Mucosa of stomach (tissue), 1 donor: Measurements from ENCODE around the gene BCAR3.
"Not testable (repeated sequence)": the region's sequence is repeated elsewhere in the genome, so short reads cannot be mapped to it uniquely, and the experiment has no call there.

Experiments used
- H3K27me3 ChIP-seq: one replicate; pipeline ENCODE4 v1.7.0; 2013; ENCODE audit warnings: mild to moderate bottlenecking, low read length; ENCODE audit not compliant: control insufficient read depth, insufficient read depth
- H3K36me3 ChIP-seq: one replicate; pipeline ENCODE4 v1.7.0; 2013; ENCODE audit warnings: low read length; ENCODE audit not compliant: control insufficient read depth, insufficient read depth
- H3K4me1 ChIP-seq: one replicate; pipeline ENCODE4 v1.7.0; 2013; ENCODE audit warnings: mild to moderate bottlenecking, low read length; ENCODE audit not compliant: control insufficient read depth, insufficient read depth
- H3K4me3 ChIP-seq: one replicate; pipeline ENCODE4 v1.7.0; 2013; ENCODE audit warnings: low read length
- H3K9ac ChIP-seq: one replicate; pipeline ENCODE4 v1.7.0; 2013; ENCODE audit warnings: mild to moderate bottlenecking, low read length, moderate library complexity
- H3K9me3 ChIP-seq: one replicate; pipeline ENCODE4 v1.7.0; 2013; ENCODE audit warnings: mild to moderate bottlenecking, low read length, moderate library complexity; ENCODE audit not compliant: control insufficient read depth
- donor health status: Pancreatic carcinoma.

Gene BCAR3

GRCh38 chr1:93566227-93566626 lies 115.4 kb downstream of the BCAR3 start:
- Histone ChIP-seq H3K27me3 (no peaks in the 10 kb centered on the region), H3K9me3 (no peaks in the 10 kb centered on the region)

GRCh38 chr1:93565496-93566206 lies 116.0 kb downstream of the BCAR3 start:
- peaks cover 4% of the 10 kb centered on the region for H3K36me3 ChIP-seq
- no peak overlapping the region for H3K4me3 ChIP-seq
- H3K9me3 ChIP-seq = no peaks in the 10 kb centered on the region
- no peak overlapping the region for H3K9ac ChIP-seq
- no peaks in the 10 kb centered on the region for H3K27me3 ChIP-seq
- peaks cover 12% of the 10 kb centered on the region for H3K4me1 ChIP-seq

More at GRCh38 chr1:93566227-93566626, 115.4 kb downstream of the BCAR3 start:
- H3K36me3 ChIP-seq = peaks cover 4% of the 10 kb centered on the region
- no peak overlapping the region for H3K4me3 ChIP-seq
- no peak overlapping the region for H3K9ac ChIP-seq
- peaks cover 12% of the 10 kb centered on the region for H3K4me1 ChIP-seq

DNA sequence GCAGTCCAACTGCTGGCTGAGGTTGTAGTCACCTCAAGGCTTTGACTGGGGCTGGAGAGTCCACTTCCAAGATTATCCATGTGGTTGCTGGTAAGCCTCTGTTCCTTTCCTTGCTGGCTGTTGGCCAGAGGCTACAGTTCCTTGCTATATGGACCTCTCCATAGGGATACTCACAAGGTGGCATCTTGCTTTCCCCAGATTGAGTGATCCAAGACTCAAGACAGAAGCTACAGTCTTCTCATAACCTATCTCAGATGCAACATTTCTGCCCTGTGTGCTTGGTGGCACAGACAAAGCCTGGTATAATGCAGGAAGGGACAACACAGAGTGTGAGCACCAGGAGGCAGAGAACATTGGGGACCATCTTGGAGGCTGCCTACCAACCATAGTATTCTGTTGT lies 121.9 kb downstream of the BCAR3 start:
- Histone ChIP-seq H3K27me3 (no peaks in the 10 kb centered on the region), H3K4me1 (peaks cover 17% of the 10 kb centered on the region), H3K4me3 (no peak overlapping the region), H3K9me3 (no peaks in the 10 kb centered on the region), H3K36me3 (peaks cover 4% of the 10 kb centered on the region), H3K9ac (no peak overlapping the region)

DNA sequence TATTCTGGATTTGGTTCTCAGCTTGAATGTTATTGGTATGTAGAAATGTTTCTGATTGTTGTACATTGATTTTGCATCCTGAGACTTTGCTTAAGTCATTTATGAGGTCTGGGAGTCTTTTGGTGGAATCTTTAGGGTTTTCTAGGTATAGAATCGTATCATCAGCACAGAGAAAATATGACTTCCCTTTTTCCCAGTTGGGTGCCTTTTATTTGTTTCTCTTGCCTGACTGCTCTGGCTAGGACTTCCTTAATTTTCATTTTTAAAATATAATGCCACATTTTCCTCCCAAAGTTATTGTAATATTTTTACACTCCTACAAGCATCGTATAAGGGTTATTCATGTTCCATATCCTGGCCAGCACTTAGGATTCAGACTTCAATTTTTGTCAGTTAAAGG lies 122.6 kb downstream of the BCAR3 start:
- H3K9ac ChIP-seq = no peak overlapping the region
- no peaks in the 10 kb centered on the region for H3K9me3 ChIP-seq
- peaks cover 22% of the 10 kb centered on the region for H3K4me1 ChIP-seq
- H3K36me3 ChIP-seq = peaks cover 4% of the 10 kb centered on the region
- H3K27me3 ChIP-seq = no peaks in the 10 kb centered on the region
- H3K4me3 ChIP-seq = no peak overlapping the region

DNA sequence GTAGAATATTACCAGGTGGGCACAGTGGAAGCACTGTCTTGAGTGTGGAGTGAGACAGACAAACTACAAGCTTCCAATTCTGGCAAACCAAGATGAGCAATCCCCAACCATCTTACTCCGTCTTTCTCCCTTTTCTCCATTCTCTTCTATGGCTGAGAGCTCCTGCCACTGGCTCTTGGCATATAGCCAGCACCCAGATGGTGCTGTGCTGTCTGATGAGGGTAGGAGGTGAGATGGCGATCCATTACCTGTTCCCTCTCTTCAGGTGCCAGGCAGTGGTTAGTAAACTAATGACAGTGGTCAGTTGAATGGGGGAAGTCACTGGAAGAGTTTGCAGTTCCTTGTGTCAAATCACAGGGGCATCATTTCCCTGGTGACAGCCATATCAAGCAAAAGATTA lies 125.3 kb downstream of the BCAR3 start:
- no peaks in the 10 kb centered on the region for H3K9me3 ChIP-seq
- H3K4me3 ChIP-seq = no peak overlapping the region
- no peak overlapping the region for H3K9ac ChIP-seq
- no peaks in the 10 kb centered on the region for H3K27me3 ChIP-seq
- H3K36me3 ChIP-seq = peaks cover 4% of the 10 kb centered on the region
- peaks cover 44% of the 10 kb centered on the region for H3K4me1 ChIP-seq

DNA sequence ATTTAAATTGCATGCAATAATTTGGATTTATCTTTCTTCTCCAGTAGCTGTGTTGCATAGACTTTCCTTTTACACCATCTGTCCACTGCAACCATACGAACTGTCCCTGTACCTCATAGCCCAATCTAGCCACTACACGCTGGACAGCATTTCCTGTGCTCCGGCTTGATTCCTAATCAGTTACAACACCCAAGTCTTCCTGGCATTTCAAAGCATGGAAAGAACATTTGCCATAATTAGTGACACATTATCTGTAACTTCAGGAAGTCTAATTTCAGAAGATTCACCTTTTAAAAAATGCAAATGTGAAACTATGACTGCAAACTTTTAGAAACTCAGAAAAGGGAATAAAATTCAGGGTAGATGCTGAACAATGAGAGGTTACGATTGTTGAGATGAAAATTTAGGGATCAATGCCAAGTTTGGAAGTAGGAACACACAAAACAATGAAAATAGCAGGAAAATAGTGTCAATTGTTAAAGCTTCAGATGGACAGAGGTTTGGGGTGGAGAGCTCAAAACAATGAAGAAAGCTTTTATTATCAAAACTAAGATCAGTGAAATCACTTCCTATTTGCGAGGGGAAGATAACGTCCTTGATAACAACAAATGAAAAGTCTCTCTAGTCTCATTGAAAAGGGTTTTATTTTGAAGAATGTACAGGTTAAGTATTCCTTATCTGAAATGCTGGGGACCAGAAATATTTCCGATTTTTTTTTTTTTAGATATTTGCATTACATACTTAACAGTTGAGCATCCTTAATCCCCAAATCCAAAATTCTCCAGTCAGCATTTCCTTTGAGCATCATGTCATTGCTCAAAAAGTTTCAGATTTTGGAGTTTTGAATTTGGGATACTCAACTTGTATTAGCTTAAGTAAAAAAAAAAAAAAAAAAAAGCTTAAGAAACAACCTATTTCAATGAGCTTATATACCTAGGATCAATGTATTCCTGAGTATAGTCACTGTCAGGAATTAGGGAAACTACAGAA lies 126.5 kb downstream of the BCAR3 start:
- H3K9me3 ChIP-seq = no peaks in the 10 kb centered on the region
- no peaks in the 10 kb centered on the region for H3K27me3 ChIP-seq
- no peak overlapping the region for H3K9ac ChIP-seq
- no peak overlapping the region for H3K4me3 ChIP-seq
- peaks cover 44% of the 10 kb centered on the region for H3K4me1 ChIP-seq
- peaks cover 4% of the 10 kb centered on the region for H3K36me3 ChIP-seq

GRCh38 chr1:93553886-93554490 lies 127.6 kb downstream of the BCAR3 start:
- H3K36me3 ChIP-seq, H3K27me3 ChIP-seq, H3K9me3 ChIP-seq, H3K4me3 ChIP-seq, H3K9ac ChIP-seq: not testable (repeated sequence)
- peaks cover 44% of the 10 kb centered on the region for H3K4me1 ChIP-seq

GRCh38 chr1:93552741-93553455 lies 128.7 kb downstream of the BCAR3 start:
- no peaks in the 10 kb centered on the region for H3K36me3 ChIP-seq
- H3K27me3 ChIP-seq = no peaks in the 10 kb centered on the region
- H3K9me3 ChIP-seq = no peaks in the 10 kb centered on the region
- H3K4me3 ChIP-seq = no peak overlapping the region
- H3K9ac ChIP-seq = no peak overlapping the region
- H3K4me1 ChIP-seq = peaks cover 44% of the 10 kb centered on the region

DNA sequence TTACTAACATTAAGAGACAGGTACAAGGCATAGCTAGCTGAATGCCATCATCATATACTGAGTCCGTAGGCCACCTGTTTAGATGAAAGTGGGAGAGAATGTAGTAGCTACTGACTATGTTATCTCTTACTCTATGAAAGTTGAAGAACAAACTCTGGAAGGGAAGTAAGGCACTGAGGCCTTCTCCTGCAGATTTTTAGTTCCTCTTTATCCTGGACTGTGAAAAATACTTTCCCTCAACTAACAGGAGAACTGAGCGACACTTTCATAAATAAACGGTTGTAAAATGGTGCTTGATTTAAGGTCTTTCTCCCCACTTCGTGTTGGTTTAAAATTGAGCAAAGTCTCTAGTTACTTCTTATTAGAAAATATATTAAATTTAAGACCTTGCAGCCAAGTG lies 131.8 kb downstream of the BCAR3 start:
- Histone ChIP-seq H3K9ac (no peak overlapping the region), H3K4me1 (peaks cover 29% of the 10 kb centered on the region), H3K27me3 (no peaks in the 10 kb centered on the region), H3K9me3 (no peaks in the 10 kb centered on the region), H3K4me3 (no peak overlapping the region), H3K36me3 (no peaks in the 10 kb centered on the region)

DNA sequence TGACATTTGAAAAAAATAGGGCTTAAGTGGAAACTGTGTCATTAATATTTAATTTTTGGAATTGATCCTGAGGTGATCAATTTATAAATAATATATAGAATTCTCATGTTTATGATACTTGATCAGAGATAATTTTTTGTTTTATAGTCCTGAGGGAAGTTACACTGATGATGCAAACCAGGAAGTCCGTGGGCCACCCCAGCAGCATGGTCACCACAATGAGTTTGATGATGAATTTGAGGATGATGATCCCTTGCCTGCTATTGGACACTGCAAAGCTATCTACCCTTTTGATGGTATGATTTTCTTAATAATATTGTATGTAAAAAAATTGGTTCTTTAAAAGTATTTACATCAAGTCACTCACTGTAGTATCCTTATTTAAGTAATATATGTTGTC lies 132.5 kb downstream of the BCAR3 start:
- no peaks in the 10 kb centered on the region for H3K9me3 ChIP-seq
- no peaks in the 10 kb centered on the region for H3K36me3 ChIP-seq
- H3K4me3 ChIP-seq = no peak overlapping the region
- peaks cover 23% of the 10 kb centered on the region for H3K4me1 ChIP-seq
- no peaks in the 10 kb centered on the region for H3K27me3 ChIP-seq
- no peak overlapping the region for H3K9ac ChIP-seq

DNA sequence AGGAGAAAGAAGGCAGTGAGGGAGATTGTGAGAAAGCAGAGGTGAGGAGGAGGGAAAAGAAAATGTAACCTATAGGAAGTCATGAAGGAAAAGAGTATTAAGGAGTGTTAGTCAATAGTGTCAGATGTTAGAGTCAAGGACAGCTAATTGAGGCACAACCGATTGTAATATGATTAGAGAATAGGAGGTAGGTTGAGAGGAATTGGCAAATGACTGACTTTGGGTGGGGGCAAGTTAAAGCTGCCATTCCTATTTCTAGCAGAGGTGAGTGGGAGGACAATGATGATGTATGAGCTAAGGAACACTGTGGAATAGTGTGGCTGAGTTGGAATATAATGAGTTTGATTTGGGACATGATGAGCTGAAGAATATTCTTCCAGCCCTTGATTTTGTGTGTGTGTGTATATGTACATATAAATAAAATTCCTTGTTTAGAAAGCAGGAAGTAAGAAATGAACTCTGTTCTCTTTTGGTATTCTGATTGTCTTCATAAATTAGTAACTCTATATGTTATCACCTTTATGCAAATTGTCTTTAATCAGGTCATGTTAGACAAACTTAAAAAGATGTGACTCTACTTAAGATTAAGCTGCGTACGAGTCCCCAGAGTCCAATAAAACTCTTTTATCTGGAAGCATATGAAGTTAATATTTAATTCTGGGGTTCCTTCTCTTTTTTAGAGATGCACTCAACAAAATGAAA lies 135.3 kb downstream of the BCAR3 start:
- H3K9me3 ChIP-seq = no peaks in the 10 kb centered on the region
- H3K27me3 ChIP-seq = no peaks in the 10 kb centered on the region
- no peaks in the 10 kb centered on the region for H3K4me1 ChIP-seq
- no peak overlapping the region for H3K9ac ChIP-seq
- no peak overlapping the region for H3K4me3 ChIP-seq
- no peaks in the 10 kb centered on the region for H3K36me3 ChIP-seq
